Pancreas (tissue), 10 donors: ENCODE data around the gene UCN. TPM values are rescaled to one million over a fixed set of nuclear protein-coding genes. Genes with fewer than 3 reads are reported as not detected.

Experiments used
- ATAC-seq, 4 donors: fragments of 200-7000 bp; cut with Tn5 transposase; one replicate each; pipeline versions ENCODE4 v1.8.0 to v1.9.1; 2020; ENCODE audit warnings: mild to moderate bottlenecking in 4 of 4, moderate library complexity in 4 of 4
- DNase-seq, 6 donors: peaks; one replicate each; pipeline ENCODE4 v3.0.0-alpha.2; 2020
- FAIRE-seq: peaks from 2 replicates; lab custom pipeline; 2012; peaks lifted over from hg19 to GRCh38; lab: Jason Lieb, UNC
- H3K27ac ChIP-seq, 4 donors: fragments of 200-600 bp; sonication (generic); 1 replicate in 3 of 4; 2 replicates in 1 of 4; pipeline versions ENCODE4 v1.5.0 to v1.8.0; 2020
- H3K27me3 ChIP-seq, 4 donors: fragments of 200-600 bp; one replicate each; pipeline ENCODE4 v1.8.0; 2021
- H3K36me3 ChIP-seq, 3 donors: fragments of 200-600 bp; sonication (generic) in 1 of 3; one replicate each; pipeline versions ENCODE4 v1.5.0 to v1.8.0; 2020 to 2021
- H3K4me1 ChIP-seq, 3 donors: fragments of 200-600 bp; one replicate each; pipeline ENCODE4 v1.8.0; 2021
- H3K4me3 ChIP-seq, 4 donors: fragments of 200-600 bp; sonication (generic) in 2 of 4; one replicate each; pipeline versions ENCODE4 v1.5.0 to v1.8.0; 2020 to 2021
- H3K9me3 ChIP-seq, 4 donors: fragments of 200-600 bp; one replicate each; pipeline ENCODE4 v1.8.0; 2021
- CTCF ChIP-seq, 4 donors: fragments of 200-600 bp; sonication (generic) in 3 of 4; IDR thresholded peaks; one replicate each; pipeline versions ENCODE4 v1.5.0 to v1.8.0; 2021; ENCODE audit warnings: antibody characterized with exemption in 4 of 4
- WGBS, 2 donors: extraction: QIAGEN DNeasy Blood & Tissue Kit; methylation state at CpG; one replicate each; pipeline ENCODE4 v1.1.7; 2013; 5-methylcytosine and 5-hydroxymethylcytosine counted together
- intact Hi-C, 3 donors: fragments of 100-400 bp; cut with DNase I; formaldehyde crosslinking; loops; one replicate each; pipeline versions ENCODE4 v1.11.1 to v1.14.2; 2022
- polyA plus RNA-seq, 2 donors: library from polyadenylated mRNA; stranded (reverse); fragments of 200-250 nt; gene quantifications; one replicate each; pipeline ENCODE4 v1.2.3, GENCODE V29; 2013
- total RNA-seq, 6 donors: library from RNA; stranded (reverse); fragmentation: NEBNext Ultra II Directional in 4 of 6; extraction: Animal tissue kit (Norgen Biotek cat#: 25700) in 4 of 6; gene quantifications; one replicate each; pipeline versions ENCODE4 v1.2.1 to v1.2.4, GENCODE V29; 2021 to 2023
- donor health status: healthy with polysubstance abuse.
- donor health status: DM: no; HTN: no; CAD: no; lungs with moderate emphysema.
- donor health status: DM: no; HTN: no; CAD: no.
- donor health status: control.
- donor health status: control.
- donor health status: Bipolar disorder and iron deficiency.
- donor health status: DM: yes; HTN: yes; CAD: no.
- donor health status: DM: no; HTN: no; CAD: no.
- donor health status: DM: no; HTN: no; CAD: no.
- donor health status: DM: yes; HTN: yes; CAD: no.

Gene UCN
- total and polyA plus RNA-seq, 8 donors: 0.51 to 4.6 (median 0.86) TPM

GRCh38 chr2:27284996-27285395 is 23.2 kb downstream of the UCN start:
- H3K27ac ChIP-seq: no peak overlapping the region
- no peaks in the 10 kb centered on the region for H3K27me3 ChIP-seq
- no peaks in the 10 kb centered on the region for H3K9me3 ChIP-seq
- no peak for ATAC-seq
- no peaks in the 10 kb centered on the region for H3K36me3 ChIP-seq
- TF ChIP-seq CTCF (IDR thresholded peaks at IDR 0.05): no peak
- intact Hi-C loops: no loop called here
- FAIRE-seq: no peak
- no peaks in the 10 kb centered on the region for H3K4me1 ChIP-seq
- no peak for DNase-seq
- no peak overlapping the region for H3K4me3 ChIP-seq
- 73 to 91% methylated on average over 1 of the region's 1 CpG for WGBS, 2 donors

- H3K4me3 ChIP-seq: no peak overlapping the region
- TF ChIP-seq CTCF (IDR thresholded peaks at IDR 0.05): no peak
- no peaks in the 10 kb centered on the region for H3K36me3 ChIP-seq
- DNase-seq: no peak
- FAIRE-seq: no peak
- intact Hi-C loops: no loop called here
- peaks cover 0 to 1% (median 0%) of the 10 kb centered on the region in 4 donors for H3K27me3 ChIP-seq
- 13 to 19% methylated on average over 5 of the region's 5 CpGs for WGBS, 2 donors
- no peak for ATAC-seq
- H3K9me3 ChIP-seq: no peaks in the 10 kb centered on the region
- no peak overlapping the region for H3K27ac ChIP-seq
- H3K4me1 ChIP-seq: no peaks in the 10 kb centered on the region
Measured at GRCh38 chr2:27282892-27283291, 25.4 kb downstream of the UCN start.

- no peak for ATAC-seq
- 65 to 75% methylated on average over 5 of the region's 5 CpGs for WGBS, 2 donors
- no peak for TF ChIP-seq CTCF (IDR thresholded peaks at IDR 0.05)
- Histone ChIP-seq H3K36me3 (no peaks in the 10 kb centered on the region), H3K9me3 (no peaks in the 10 kb centered on the region), H3K4me1 (no peaks in the 10 kb centered on the region), H3K27me3 (peaks cover 0 to 3% (median 0%) of the 10 kb centered on the region in 4 donors), H3K27ac (no peak within 1 kb of the TSS), H3K4me3 (no peak within 1 kb of the TSS)
- intact Hi-C loops: no loop called here
- FAIRE-seq: no peak
- no peak for DNase-seq
Measured at GRCh38 chr2:27281855-27282559, 26.2 kb downstream of the UCN start, which contains the start of gene TRIM54. Gene TRIM54 (plus strand): TSS chr2:27282429. CDS start chr2:27282732, 303 bp downstream.

- no peak for TF ChIP-seq CTCF (IDR thresholded peaks at IDR 0.05)
- FAIRE-seq (no peak), DNase-seq (no peak), ATAC-seq (no peak)
- intact Hi-C loops: no loop called here
- Histone ChIP-seq H3K4me1 (no peaks in the 10 kb centered on the region), H3K27ac (no peak overlapping the region), H3K36me3 (no peaks in the 10 kb centered on the region), H3K4me3 (no peak overlapping the region), H3K9me3 (no peaks in the 10 kb centered on the region), H3K27me3 (peaks cover 0 to 3% (median 0%) of the 10 kb centered on the region in 4 donors)
- 59% methylated on average over 3 of the region's 3 CpGs for WGBS, 2 donors
Measured at GRCh38 chr2:27281442-27281841, 26.8 kb downstream of the UCN start.

- H3K4me1 ChIP-seq: no peaks in the 10 kb centered on the region
- H3K4me3 ChIP-seq: no peak overlapping the region
- intact Hi-C loops: no loop called here
- no peak for TF ChIP-seq CTCF (IDR thresholded peaks at IDR 0.05)
- DNase-seq (no peak), ATAC-seq (no peak), FAIRE-seq (no peak)
- H3K27me3 ChIP-seq: peaks cover 0 to 3% (median 0%) of the 10 kb centered on the region in 4 donors
- H3K27ac ChIP-seq: no peak overlapping the region
- H3K36me3 ChIP-seq: no peaks in the 10 kb centered on the region
- H3K9me3 ChIP-seq: no peaks in the 10 kb centered on the region
- 43 to 55% methylated on average over 3 of the region's 3 CpGs for WGBS, 2 donors
Measured at GRCh38 chr2:27280826-27281225, 27.4 kb downstream of the UCN start.
